HEK293 (cell line): ENCODE results near the gene CAMK1.
A peak's percentile ranks its signal among the peaks of the same experiment; 100 is the strongest.

Experiments
- ATF2 ChIP-seq: fragments of 450-650 bp; formaldehyde crosslinking; IDR thresholded peaks from 2 replicates; pipeline ENCODE4 v1.5.1; 2016; ENCODE audit warnings: missing biosample characterization, missing genetic modification characterization, low read depth
- BCL11B ChIP-seq: fragments of 450-650 bp; formaldehyde crosslinking; IDR thresholded peaks from 2 replicates; pipeline ENCODE4 v1.5.1; 2016; ENCODE audit warnings: low read depth, missing biosample characterization, missing genetic modification characterization
- KLF1 ChIP-seq: fragments of 450-650 bp; formaldehyde crosslinking; IDR thresholded peaks from 2 replicates; pipeline ENCODE4 v1.5.1; 2016; ENCODE audit warnings: missing biosample characterization, missing genetic modification characterization
- KLF10 ChIP-seq: fragments of 450-650 bp; IDR thresholded peaks from 2 replicates; pipeline ENCODE4 v1.5.1; 2018; ENCODE audit warnings: missing biosample characterization, mild to moderate bottlenecking, missing genetic modification characterization
- KLF9 ChIP-seq: fragments of 450-650 bp; formaldehyde crosslinking; IDR thresholded peaks from 2 replicates; pipeline ENCODE4 v1.5.1; 2016; ENCODE audit warnings: missing biosample characterization, missing genetic modification characterization, low read depth
- SETDB1 ChIP-seq: IDR thresholded peaks from one replicate; pipeline ENCODE4 v1.6.1; 2017; ENCODE audit warnings: mild to moderate bottlenecking, low read length, moderate library complexity, mixed read lengths; ENCODE audit not compliant: insufficient read length
- ZBTB20 ChIP-seq: fragments of 450-650 bp; formaldehyde crosslinking; IDR thresholded peaks from 2 replicates; pipeline ENCODE4 v1.5.1; 2016; ENCODE audit warnings: missing biosample characterization, missing genetic modification characterization
- ZBTB49 ChIP-seq: fragments of 450-650 bp; formaldehyde crosslinking; IDR thresholded peaks from 2 replicates; pipeline ENCODE4 v1.5.1; 2016; ENCODE audit warnings: missing biosample characterization, missing genetic modification characterization, low read depth
- ZEB2 ChIP-seq: fragments of 450-650 bp; formaldehyde crosslinking; IDR thresholded peaks from 2 replicates; pipeline ENCODE4 v1.5.1; 2016; ENCODE audit warnings: missing biosample characterization, missing genetic modification characterization
- ZNF121 ChIP-seq: fragments of 450-650 bp; formaldehyde crosslinking; IDR thresholded peaks from 2 replicates; pipeline ENCODE4 v1.5.1; 2016; ENCODE audit warnings: missing biosample characterization, missing genetic modification characterization
- ZNF155 ChIP-seq: fragments of 450-650 bp; formaldehyde crosslinking; IDR thresholded peaks from 2 replicates; pipeline ENCODE4 v1.5.1; 2016; ENCODE audit warnings: missing biosample characterization, missing genetic modification characterization
- ZNF157 ChIP-seq: fragments of 450-650 bp; formaldehyde crosslinking; IDR thresholded peaks from 2 replicates; pipeline ENCODE4 v1.5.1; 2016; ENCODE audit warnings: missing biosample characterization, missing genetic modification characterization
- ZNF223 ChIP-seq: fragments of 450-650 bp; formaldehyde crosslinking; IDR thresholded peaks from 2 replicates; pipeline ENCODE4 v1.5.1; 2016; ENCODE audit warnings: missing biosample characterization, missing genetic modification characterization
- ZNF248 ChIP-seq: fragments of 450-650 bp; formaldehyde crosslinking; IDR thresholded peaks from 2 replicates; pipeline ENCODE4 v1.5.1; 2017; ENCODE audit warnings: missing biosample characterization, missing genetic modification characterization
- ZNF354C ChIP-seq: fragments of 450-650 bp; formaldehyde crosslinking; IDR thresholded peaks from 2 replicates; pipeline ENCODE4 v1.5.1; 2016; ENCODE audit warnings: missing biosample characterization, missing genetic modification characterization, low read depth, borderline replicate concordance
- ZNF37A ChIP-seq: fragments of 450-650 bp; IDR thresholded peaks from 2 replicates; pipeline ENCODE4 v1.5.1; 2018; ENCODE audit warnings: missing biosample characterization, missing genetic modification characterization
- ZNF423 ChIP-seq: fragments of 450-650 bp; formaldehyde crosslinking; IDR thresholded peaks from 2 replicates; pipeline ENCODE4 v1.5.1; 2016; ENCODE audit warnings: missing biosample characterization, missing genetic modification characterization
- ZNF585B ChIP-seq: fragments of 450-650 bp; formaldehyde crosslinking; IDR thresholded peaks from 2 replicates; pipeline ENCODE4 v1.5.1; 2016; ENCODE audit warnings: missing biosample characterization, missing genetic modification characterization
- ZNF610 ChIP-seq: fragments of 450-650 bp; formaldehyde crosslinking; IDR thresholded peaks from 2 replicates; pipeline ENCODE4 v1.5.1; 2016; ENCODE audit warnings: missing biosample characterization, missing genetic modification characterization, borderline replicate concordance
- ZNF621 ChIP-seq: fragments of 450-650 bp; formaldehyde crosslinking; IDR thresholded peaks from 2 replicates; pipeline ENCODE4 v1.5.1; 2017; ENCODE audit warnings: missing biosample characterization, missing genetic modification characterization
- ZNF624 ChIP-seq: fragments of 450-650 bp; formaldehyde crosslinking; IDR thresholded peaks from 2 replicates; pipeline ENCODE4 v1.5.1; 2017; ENCODE audit warnings: missing biosample characterization, missing genetic modification characterization
- ZNF658 ChIP-seq: fragments of 450-650 bp; formaldehyde crosslinking; IDR thresholded peaks from 2 replicates; pipeline ENCODE4; 2016; ENCODE audit warnings: missing biosample characterization, missing genetic modification characterization
- ZNF670 ChIP-seq: fragments of 450-650 bp; formaldehyde crosslinking; IDR thresholded peaks from 2 replicates; pipeline ENCODE4 v1.5.1; 2016; ENCODE audit warnings: missing biosample characterization, missing genetic modification characterization, low read depth
- TF ChIP-seq, protein P1 (sequence below): fragments of 450-650 bp; formaldehyde crosslinking; IDR thresholded peaks from 2 replicates; pipeline ENCODE4 v1.5.1; 2017; ENCODE audit warnings: missing biosample characterization, missing genetic modification characterization
- TF ChIP-seq, protein P2 (sequence below): fragments of 450-650 bp; formaldehyde crosslinking; IDR thresholded peaks from 2 replicates; pipeline ENCODE4 v1.5.1; 2017; ENCODE audit warnings: missing biosample characterization, missing genetic modification characterization
- TF ChIP-seq, protein P3 (sequence below): fragments of 450-650 bp; formaldehyde crosslinking; optimal IDR thresholded peaks from 2 replicates; pipeline ENCODE3; 2016; ENCODE audit warnings: missing biosample characterization, mild to moderate bottlenecking, missing genetic modification characterization
- TF ChIP-seq, protein P4 (sequence below): fragments of 450-650 bp; formaldehyde crosslinking; IDR thresholded peaks from 2 replicates; pipeline ENCODE4 v1.5.1; 2016; ENCODE audit warnings: missing biosample characterization, missing genetic modification characterization
- TF ChIP-seq, protein P5 (sequence below): fragments of 450-650 bp; formaldehyde crosslinking; IDR thresholded peaks from 2 replicates; pipeline ENCODE4 v1.5.1; 2016; ENCODE audit warnings: missing biosample characterization, missing genetic modification characterization

CAMK1 gene

GRCh38 chr3:9731206-9732079 lies 38.3 kb downstream of the CAMK1 start, which contains the start of gene BRPF1 (continued):
- TF ChIP-seq, protein P1, sequence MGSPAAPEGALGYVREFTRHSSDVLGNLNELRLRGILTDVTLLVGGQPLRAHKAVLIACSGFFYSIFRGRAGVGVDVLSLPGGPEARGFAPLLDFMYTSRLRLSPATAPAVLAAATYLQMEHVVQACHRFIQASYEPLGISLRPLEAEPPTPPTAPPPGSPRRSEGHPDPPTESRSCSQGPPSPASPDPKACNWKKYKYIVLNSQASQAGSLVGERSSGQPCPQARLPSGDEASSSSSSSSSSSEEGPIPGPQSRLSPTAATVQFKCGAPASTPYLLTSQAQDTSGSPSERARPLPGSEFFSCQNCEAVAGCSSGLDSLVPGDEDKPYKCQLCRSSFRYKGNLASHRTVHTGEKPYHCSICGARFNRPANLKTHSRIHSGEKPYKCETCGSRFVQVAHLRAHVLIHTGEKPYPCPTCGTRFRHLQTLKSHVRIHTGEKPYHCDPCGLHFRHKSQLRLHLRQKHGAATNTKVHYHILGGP (tag by site-specific recombination): peak; percentile 61
- peak; percentile 92 for TF ChIP-seq ZNF610 (tag by site-specific recombination)
- TF ChIP-seq ZNF621 (tag by site-specific recombination): no peak
- TF ChIP-seq ZBTB20: no peak; the same call in 1 of the 2 replicates
- TF ChIP-seq ZNF423 (tag by site-specific recombination): peak; percentile 65
- no peak for TF ChIP-seq ZNF658
- TF ChIP-seq KLF9 (tag by site-specific recombination): peak; percentile 98
- TF ChIP-seq, protein P2, sequence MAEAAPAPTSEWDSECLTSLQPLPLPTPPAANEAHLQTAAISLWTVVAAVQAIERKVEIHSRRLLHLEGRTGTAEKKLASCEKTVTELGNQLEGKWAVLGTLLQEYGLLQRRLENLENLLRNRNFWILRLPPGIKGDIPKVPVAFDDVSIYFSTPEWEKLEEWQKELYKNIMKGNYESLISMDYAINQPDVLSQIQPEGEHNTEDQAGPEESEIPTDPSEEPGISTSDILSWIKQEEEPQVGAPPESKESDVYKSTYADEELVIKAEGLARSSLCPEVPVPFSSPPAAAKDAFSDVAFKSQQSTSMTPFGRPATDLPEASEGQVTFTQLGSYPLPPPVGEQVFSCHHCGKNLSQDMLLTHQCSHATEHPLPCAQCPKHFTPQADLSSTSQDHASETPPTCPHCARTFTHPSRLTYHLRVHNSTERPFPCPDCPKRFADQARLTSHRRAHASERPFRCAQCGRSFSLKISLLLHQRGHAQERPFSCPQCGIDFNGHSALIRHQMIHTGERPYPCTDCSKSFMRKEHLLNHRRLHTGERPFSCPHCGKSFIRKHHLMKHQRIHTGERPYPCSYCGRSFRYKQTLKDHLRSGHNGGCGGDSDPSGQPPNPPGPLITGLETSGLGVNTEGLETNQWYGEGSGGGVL (tag by site-specific recombination): peak; percentile 82
- TF ChIP-seq ZNF248 (tag by site-specific recombination): no peak
- peak; percentile 25; the same call in 1 of the 2 replicates for TF ChIP-seq ZNF223 (tag by site-specific recombination)
- peak; percentile 98 for TF ChIP-seq KLF1 (tag by site-specific recombination)
- no peak for TF ChIP-seq ZNF624 (tag by site-specific recombination)
- TF ChIP-seq ZEB2: peak; percentile 100
- TF ChIP-seq BCL11B (tag by site-specific recombination): no peak; the same call in 1 of the 2 replicates
- no peak for TF ChIP-seq SETDB1
- TF ChIP-seq ZNF670 (tag by site-specific recombination): no peak
- no peak for TF ChIP-seq ZNF155 (tag by site-specific recombination)
- no peak for TF ChIP-seq ZNF157
- no peak for TF ChIP-seq ZBTB49
- TF ChIP-seq ZNF585B: no peak
- TF ChIP-seq ZNF37A: no peak; the same call in 1 of the 2 replicates
- TF ChIP-seq ZNF121 (tag by site-specific recombination): peak; percentile 42; the same call in 1 of the 2 replicates
- TF ChIP-seq ATF2 (tag by site-specific recombination): no peak; the same call in 1 of the 2 replicates
- TF ChIP-seq, protein P3, sequence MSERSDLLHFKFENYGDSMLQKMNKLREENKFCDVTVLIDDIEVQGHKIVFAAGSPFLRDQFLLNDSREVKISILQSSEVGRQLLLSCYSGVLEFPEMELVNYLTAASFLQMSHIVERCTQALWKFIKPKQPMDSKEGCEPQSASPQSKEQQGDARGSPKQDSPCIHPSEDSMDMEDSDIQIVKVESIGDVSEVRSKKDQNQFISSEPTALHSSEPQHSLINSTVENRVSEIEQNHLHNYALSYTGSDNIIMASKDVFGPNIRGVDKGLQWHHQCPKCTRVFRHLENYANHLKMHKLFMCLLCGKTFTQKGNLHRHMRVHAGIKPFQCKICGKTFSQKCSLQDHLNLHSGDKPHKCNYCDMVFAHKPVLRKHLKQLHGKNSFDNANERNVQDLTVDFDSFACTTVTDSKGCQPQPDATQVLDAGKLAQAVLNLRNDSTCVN (tag by site-specific recombination): peak; percentile 90
- TF ChIP-seq KLF10 (tag by site-specific recombination): peak; percentile 93
- TF ChIP-seq, protein P4, sequence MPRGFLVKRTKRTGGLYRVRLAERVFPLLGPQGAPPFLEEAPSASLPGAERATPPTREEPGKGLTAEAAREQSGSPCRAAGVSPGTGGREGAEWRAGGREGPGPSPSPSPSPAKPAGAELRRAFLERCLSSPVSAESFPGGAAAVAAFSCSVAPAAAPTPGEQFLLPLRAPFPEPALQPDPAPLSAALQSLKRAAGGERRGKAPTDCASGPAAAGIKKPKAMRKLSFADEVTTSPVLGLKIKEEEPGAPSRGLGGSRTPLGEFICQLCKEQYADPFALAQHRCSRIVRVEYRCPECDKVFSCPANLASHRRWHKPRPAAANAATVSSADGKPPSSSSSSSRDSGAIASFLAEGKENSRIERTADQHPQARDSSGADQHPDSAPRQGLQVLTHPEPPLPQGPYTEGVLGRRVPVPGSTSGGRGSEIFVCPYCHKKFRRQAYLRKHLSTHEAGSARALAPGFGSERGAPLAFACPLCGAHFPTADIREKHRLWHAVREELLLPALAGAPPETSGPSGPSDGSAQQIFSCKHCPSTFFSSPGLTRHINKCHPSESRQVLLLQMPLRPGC (tag by site-specific recombination): peak; percentile 96
- TF ChIP-seq ZNF354C (tag by site-specific recombination): no peak
- TF ChIP-seq, protein P5, sequence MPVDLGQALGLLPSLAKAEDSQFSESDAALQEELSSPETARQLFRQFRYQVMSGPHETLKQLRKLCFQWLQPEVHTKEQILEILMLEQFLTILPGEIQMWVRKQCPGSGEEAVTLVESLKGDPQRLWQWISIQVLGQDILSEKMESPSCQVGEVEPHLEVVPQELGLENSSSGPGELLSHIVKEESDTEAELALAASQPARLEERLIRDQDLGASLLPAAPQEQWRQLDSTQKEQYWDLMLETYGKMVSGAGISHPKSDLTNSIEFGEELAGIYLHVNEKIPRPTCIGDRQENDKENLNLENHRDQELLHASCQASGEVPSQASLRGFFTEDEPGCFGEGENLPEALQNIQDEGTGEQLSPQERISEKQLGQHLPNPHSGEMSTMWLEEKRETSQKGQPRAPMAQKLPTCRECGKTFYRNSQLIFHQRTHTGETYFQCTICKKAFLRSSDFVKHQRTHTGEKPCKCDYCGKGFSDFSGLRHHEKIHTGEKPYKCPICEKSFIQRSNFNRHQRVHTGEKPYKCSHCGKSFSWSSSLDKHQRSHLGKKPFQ: peak; percentile 87
